SK-N-SH treated with all-trans-retinoic acid at 6 μM for 48 hours (cell line): ENCODE results near the gene CNTN4.

ENCODE experiments used
- CREB5 ChIP-seq: fragments of 250-450 bp; sonication (Bioruptor Pico); IDR thresholded peaks from 2 replicates; pipeline ENCODE4 v1.5.1; 2020; ENCODE audit warnings: low read depth, mild to moderate bottlenecking, moderate library complexity
- ISL1 ChIP-seq: fragments of 250-450 bp; sonication (Bioruptor Pico); IDR thresholded peaks from 2 replicates; pipeline ENCODE4 v2.1.2; 2022; ENCODE audit warnings: mild to moderate bottlenecking, moderate library complexity
- PATZ1 ChIP-seq: fragments of 250-450 bp; sonication (Bioruptor Pico); IDR thresholded peaks from 2 replicates; pipeline ENCODE4 v1.8.0; 2020; ENCODE audit warnings: mild to moderate bottlenecking, moderate library complexity, borderline replicate concordance
- RARB ChIP-seq: fragments of 250-450 bp; sonication (Bioruptor Pico); IDR thresholded peaks from 2 replicates; pipeline ENCODE4 v1.8.0; 2021; ENCODE audit warnings: mild to moderate bottlenecking, moderate library complexity
- TSHZ2 ChIP-seq: fragments of 250-450 bp; sonication (Bioruptor Pico); IDR thresholded peaks from 2 replicates; pipeline ENCODE4 v1.5.0; 2020; ENCODE audit warnings: mild to moderate bottlenecking, moderate library complexity
- ZFP30 ChIP-seq: fragments of 450-650 bp; formaldehyde crosslinking; IDR thresholded peaks from 2 replicates; pipeline ENCODE4 v1.5.0; 2022; ENCODE audit warnings: mild to moderate bottlenecking, moderate library complexity
- ZNF70 ChIP-seq: fragments of 450-650 bp; formaldehyde crosslinking; IDR thresholded peaks from 2 replicates; pipeline ENCODE4 v1.5.0; 2020; ENCODE audit warnings: mild to moderate bottlenecking, moderate library complexity
- ZNF8 ChIP-seq: fragments of 450-650 bp; formaldehyde crosslinking; IDR thresholded peaks from 2 replicates; pipeline ENCODE4 v1.5.0; 2020; ENCODE audit warnings: mild to moderate bottlenecking, moderate library complexity

GRCh38 chr3:2099779-2100191 is 1.1 kb downstream of the CNTN4 start:
- TF ChIP-seq CREB5 (CRISPR knock-in tag): no peak
- no peak for TF ChIP-seq TSHZ2 (CRISPR knock-in tag)
- no peak for TF ChIP-seq PATZ1
- TF ChIP-seq ZFP30: no peak
- no peak for TF ChIP-seq RARB (CRISPR knock-in tag)
- no peak for TF ChIP-seq ISL1
- no peak for TF ChIP-seq ZNF8 (CRISPR knock-in tag)
- TF ChIP-seq ZNF70: no peak
